AG09309 (cell line): ENCODE data around the gene AHNAK2.

Experiments
- DNase-seq: peaks from one replicate; pipeline ENCODE4 v3.0.0-alpha.2; 2010; ENCODE audit warnings: low read depth
- H3K4me3 ChIP-seq: 2 replicates; pipeline ENCODE4 v1.5.1; 2011; ENCODE audit warnings: mild to moderate bottlenecking, low read depth, low read length, moderate library complexity; ENCODE audit not compliant: control insufficient read depth
- CTCF ChIP-seq: IDR thresholded peaks from 2 replicates; pipeline ENCODE4 v1.5.1; 2011; ENCODE audit warnings: mild to moderate bottlenecking, low read depth, low read length, inconsistent platforms; ENCODE audit not compliant: insufficient read depth, control insufficient read depth; ENCODE audit errors: missing control alignments

The AHNAK2 gene

DNA sequence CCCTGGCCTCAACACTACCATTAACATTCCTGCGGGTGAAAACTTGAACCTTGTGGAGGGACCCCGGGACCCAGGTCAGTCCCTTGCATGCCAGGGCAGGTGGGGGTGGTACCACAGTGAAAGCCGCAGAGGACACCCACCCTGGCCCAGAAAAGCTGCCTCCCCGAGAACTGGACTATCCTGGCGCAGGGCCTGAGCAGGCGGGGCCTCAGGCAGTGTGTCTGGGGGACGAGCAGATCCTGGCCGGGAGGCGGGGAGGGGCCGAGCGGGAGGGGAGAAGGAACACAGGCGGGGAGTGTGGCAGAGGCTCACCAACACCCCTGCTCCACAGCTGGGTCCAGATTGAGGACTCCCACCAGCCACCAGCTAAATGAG lies 10.0 kb downstream of the AHNAK2 start:
- no peak for DNase-seq
- no peak for TF ChIP-seq CTCF
- peak overlapping the region; percentile 67 for H3K4me3 ChIP-seq

GRCh38 chr14:104967386-104968152 lies 10.6 kb downstream of the AHNAK2 start:
- no peak for DNase-seq
- H3K4me3 ChIP-seq, result peak overlapping the region; percentile 67
- TF ChIP-seq CTCF, result no peak

GRCh38 chr14:104966981-104967385 lies 11.2 kb downstream of the AHNAK2 start:
- no peak for DNase-seq
- no peak for TF ChIP-seq CTCF
- H3K4me3 ChIP-seq, result no peak overlapping the region

DNA sequence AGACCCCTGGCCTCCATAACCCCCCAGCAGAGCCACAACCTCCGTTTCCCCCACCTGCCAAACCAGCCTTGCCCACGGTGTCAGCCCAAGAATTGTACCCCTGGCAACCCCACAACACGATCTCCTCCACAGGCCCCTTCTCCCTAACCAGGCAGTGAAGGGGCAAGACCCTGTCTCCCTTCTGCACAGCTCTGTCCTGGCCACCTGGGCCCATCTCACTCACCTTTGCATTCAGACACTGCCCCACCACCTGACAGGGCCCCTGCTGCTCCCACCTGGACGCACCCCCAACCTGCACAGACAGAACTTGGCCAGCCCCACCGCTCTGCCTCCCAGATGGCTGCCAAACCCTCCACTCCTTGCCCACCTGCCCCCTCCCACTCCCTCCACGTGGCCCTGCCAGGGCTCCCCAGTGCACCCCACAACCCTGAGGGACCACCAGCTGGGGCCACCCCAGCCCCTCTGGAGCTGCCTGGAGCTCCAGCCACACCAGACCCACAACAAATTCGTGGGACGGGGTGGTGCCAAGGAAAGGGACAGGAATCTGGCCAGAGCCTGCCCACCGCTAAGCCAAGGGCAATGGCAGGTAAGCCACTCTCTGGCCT lies 11.8 kb downstream of the AHNAK2 start:
- DNase-seq, result no peak
- no peak for TF ChIP-seq CTCF
- no peak overlapping the region for H3K4me3 ChIP-seq

- no peak for TF ChIP-seq CTCF
- H3K4me3 ChIP-seq, result no peak overlapping the region
- no peak for DNase-seq
Measured at GRCh38 chr14:104965561-104966231, 12.5 kb downstream of the AHNAK2 start.

DNA sequence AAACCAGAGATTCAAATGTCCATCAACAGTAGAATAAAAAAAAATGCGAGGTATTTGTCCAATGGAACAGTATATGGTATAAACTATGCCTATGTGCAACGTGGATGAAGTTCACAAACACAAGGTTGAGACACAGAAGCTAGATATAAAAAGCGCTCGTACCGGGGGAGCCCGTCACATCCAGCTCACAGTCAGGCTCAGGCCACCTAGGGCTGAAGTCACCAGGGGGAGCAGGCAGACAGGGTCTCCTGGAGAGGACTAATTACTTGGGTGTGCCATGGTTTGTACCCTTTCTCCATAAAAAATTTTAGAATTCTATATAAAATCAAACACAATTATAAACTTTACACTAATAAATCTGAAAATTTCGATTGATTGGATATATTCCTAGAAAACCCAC lies 13.6 kb downstream of the AHNAK2 start:
- no peak for DNase-seq
- no peak overlapping the region for H3K4me3 ChIP-seq
- TF ChIP-seq CTCF, result no peak
